Left lung (tissue), 10 donors: ENCODE measurements around the gene ALDH3A1. TPM values are rescaled to one million over a fixed set of nuclear protein-coding genes. Genes with fewer than 3 reads are reported as not detected.
A peak's percentile ranks its signal among the peaks of the same experiment; 100 is the strongest.

ENCODE experiments used
- ATAC-seq: fragments of 200-7000 bp; cut with Tn5 transposase; one replicate; pipeline ENCODE4 v1.9.1; 2020; ENCODE audit warnings: moderate library complexity
- DNase-seq, 4 donors: peaks; one replicate each; pipeline ENCODE4 v3.0.0-alpha.2; 2013 to 2020
- H3K27ac ChIP-seq, 2 donors: fragments of 200-600 bp; sonication (generic) in 1 of 2; one replicate each; pipeline versions ENCODE4 v1.5.0 to v1.8.0; 2020 to 2021
- H3K27me3 ChIP-seq, 2 donors: fragments of 200-600 bp; sonication (generic) in 1 of 2; one replicate each; pipeline versions ENCODE4 v1.5.0 to v1.8.0; 2020 to 2021
- H3K36me3 ChIP-seq, 2 donors: fragments of 200-600 bp; sonication (generic) in 1 of 2; one replicate each; pipeline versions ENCODE4 v1.5.0 to v1.8.0; 2020 to 2021
- H3K4me1 ChIP-seq, 2 donors: fragments of 200-600 bp; one replicate each; pipeline ENCODE4 v1.8.0; 2021
- H3K4me3 ChIP-seq, 2 donors: fragments of 200-600 bp; sonication (generic) in 1 of 2; one replicate each; pipeline versions ENCODE4 v1.5.0 to v1.8.0; 2020 to 2021; ENCODE audit warnings: mild to moderate bottlenecking in 1 of 2
- H3K9me3 ChIP-seq, 2 donors: fragments of 200-600 bp; sonication (generic) in 1 of 2; one replicate each; pipeline versions ENCODE4 v1.5.0 to v1.8.0; 2020 to 2021
- intact Hi-C, 2 donors: fragments of 100-400 bp; cut with DNase I; formaldehyde crosslinking; loops; one replicate each; pipeline versions ENCODE4 v1.11.2 to v1.14.2; 2022
- polyA plus RNA-seq, 6 donors: library from polyadenylated mRNA; unstranded; fragments of 120-200 nt; gene quantifications; one replicate each; pipeline ENCODE4 v1.2.1, GENCODE V29; 2013; ENCODE audit not compliant: insufficient read length in 6 of 6
- total RNA-seq, 2 donors: library from RNA; stranded (reverse); fragmentation: NEBNext Ultra II Directional; extraction: Animal tissue kit (Norgen Biotek cat#: 25700); gene quantifications; one replicate each; pipeline ENCODE4 v1.2.1, GENCODE V29; 2021
- TF ChIP-seq, protein P1 (sequence below), 2 donors: fragments of 200-600 bp; sonication (generic) in 1 of 2; IDR thresholded peaks; one replicate each; pipeline versions ENCODE4 v1.5.0 to v1.8.0; 2021; ENCODE audit warnings: antibody characterized with exemption in 2 of 2
- donor health status: DM: no; HTN: yes; CAD: no.
- donor health status: DM: no; HTN: no; CAD: no.

The ALDH3A1 gene
- total and polyA plus RNA-seq, 8 donors = 0.41 to 4.7 (median 0.68) TPM

DNA sequence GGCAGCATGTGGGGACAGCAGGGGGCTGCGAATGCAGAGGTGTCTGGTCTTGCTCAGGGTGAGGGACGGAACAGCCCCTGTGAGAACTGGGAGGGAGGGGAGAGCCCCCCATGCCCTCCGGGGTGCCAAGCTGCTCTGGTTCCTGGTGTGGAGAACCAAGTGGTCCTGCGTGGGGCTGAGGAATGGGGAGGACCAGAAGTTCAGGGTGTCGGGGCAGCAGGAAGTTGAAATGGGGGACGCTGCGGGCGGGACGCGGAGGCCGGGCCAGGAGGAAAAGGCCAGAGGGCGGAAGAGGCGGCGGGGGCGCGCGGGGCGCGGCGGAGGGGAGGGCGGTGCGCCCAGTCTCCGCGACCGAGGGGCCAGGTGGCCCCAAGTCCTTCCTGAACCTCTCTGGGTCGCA is 3.6 kb downstream of the ALDH3A1 start:
- Histone ChIP-seq H3K4me1 (peaks cover 0 to 18% of the 10 kb centered on the region in 2 donors), H3K4me3 (peak overlapping the region; percentile 42 to 46), H3K27ac (no peak overlapping the region), H3K27me3 (no peaks in the 10 kb centered on the region), H3K9me3 (no peaks in the 10 kb centered on the region), H3K36me3 (no peaks in the 10 kb centered on the region)
- intact Hi-C loops = no loop called here
- ATAC-seq (peak; percentile 32), DNase-seq (peak in 1 of 4 donors; percentile 50)
- TF ChIP-seq, protein P1, sequence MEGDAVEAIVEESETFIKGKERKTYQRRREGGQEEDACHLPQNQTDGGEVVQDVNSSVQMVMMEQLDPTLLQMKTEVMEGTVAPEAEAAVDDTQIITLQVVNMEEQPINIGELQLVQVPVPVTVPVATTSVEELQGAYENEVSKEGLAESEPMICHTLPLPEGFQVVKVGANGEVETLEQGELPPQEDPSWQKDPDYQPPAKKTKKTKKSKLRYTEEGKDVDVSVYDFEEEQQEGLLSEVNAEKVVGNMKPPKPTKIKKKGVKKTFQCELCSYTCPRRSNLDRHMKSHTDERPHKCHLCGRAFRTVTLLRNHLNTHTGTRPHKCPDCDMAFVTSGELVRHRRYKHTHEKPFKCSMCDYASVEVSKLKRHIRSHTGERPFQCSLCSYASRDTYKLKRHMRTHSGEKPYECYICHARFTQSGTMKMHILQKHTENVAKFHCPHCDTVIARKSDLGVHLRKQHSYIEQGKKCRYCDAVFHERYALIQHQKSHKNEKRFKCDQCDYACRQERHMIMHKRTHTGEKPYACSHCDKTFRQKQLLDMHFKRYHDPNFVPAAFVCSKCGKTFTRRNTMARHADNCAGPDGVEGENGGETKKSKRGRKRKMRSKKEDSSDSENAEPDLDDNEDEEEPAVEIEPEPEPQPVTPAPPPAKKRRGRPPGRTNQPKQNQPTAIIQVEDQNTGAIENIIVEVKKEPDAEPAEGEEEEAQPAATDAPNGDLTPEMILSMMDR (IDR thresholded peaks at IDR 0.05) = no peak

DNA sequence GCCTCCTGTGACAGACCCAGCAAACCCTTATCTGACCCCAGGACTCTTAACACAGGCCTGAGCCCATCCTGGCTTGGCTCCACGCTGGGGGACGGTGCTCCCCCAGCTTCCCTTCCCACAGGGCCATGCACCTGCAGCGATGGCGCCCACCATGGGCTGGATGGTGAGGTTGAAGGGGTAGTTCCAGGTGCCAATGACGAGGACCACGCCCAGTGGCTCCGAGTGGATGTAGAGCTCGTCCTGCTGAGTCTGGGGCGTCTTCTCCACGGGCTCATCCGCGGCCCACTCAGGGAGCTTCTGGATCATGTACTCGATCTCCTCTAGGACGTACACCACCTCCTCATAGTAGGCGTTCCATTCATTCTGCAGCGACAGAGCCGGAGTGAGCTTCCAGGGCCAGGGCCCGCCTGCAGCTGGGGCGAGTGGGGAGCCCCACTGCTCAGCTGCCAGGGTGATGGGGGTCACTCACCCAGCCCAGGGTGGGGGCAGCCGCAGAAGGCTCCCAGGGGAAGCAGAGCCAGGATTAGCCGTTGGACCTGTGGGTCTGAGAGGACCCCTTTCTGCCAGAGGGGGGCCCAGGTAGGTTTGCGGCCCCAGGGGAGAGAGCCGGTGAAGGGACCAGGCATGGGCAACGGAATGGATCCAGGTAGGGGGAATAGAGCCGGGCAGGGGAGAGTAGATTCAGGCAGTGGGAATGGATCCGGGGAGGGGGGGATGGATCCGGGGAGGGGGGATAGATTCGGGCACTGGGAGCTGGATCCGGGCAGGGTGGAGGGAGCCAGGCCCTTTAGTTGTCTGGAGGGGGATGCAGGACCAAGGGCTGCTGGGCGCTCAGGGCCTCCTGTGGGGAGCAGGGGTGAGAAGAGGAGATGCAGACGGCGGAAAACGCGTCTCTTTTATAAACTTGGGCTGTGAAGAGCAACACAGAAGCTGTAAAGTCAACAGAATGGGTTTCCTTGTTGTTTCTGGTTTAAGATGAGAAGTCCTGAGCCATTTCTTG is 4.7 kb downstream of the ALDH3A1 start:
- Histone ChIP-seq H3K36me3 (no peaks in the 10 kb centered on the region), H3K27ac (no peak overlapping the region), H3K4me3 (no peak overlapping the region), H3K27me3 (no peaks in the 10 kb centered on the region), H3K9me3 (no peaks in the 10 kb centered on the region), H3K4me1 (peaks cover 0 to 18% of the 10 kb centered on the region in 2 donors)
- intact Hi-C loops = no loop called here
- TF ChIP-seq, protein P1 (IDR thresholded peaks at IDR 0.05) = no peak
- no peak for DNase-seq
- ATAC-seq = no peak

DNA sequence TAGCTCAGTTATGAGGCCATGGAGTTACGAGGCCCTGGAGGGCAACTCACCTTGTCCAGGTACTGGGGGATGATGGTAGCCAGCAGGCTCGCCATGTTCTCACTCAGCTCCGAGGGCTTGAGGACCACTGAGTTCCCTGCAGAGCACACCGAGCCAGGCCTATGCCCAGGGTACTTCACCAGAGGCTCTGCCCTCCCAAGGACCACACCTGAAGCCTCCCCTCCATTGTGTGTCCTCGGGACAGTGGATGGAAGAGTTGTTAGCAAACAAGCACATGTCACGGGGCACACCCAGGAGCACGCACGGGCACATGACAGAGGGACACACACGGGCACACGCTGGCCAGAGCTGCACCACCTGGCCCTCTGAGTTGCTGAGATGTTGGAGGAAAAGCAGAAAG is 5.6 kb downstream of the ALDH3A1 start:
- intact Hi-C loops = no loop called here
- Histone ChIP-seq H3K27ac (no peak overlapping the region), H3K9me3 (no peaks in the 10 kb centered on the region), H3K36me3 (no peaks in the 10 kb centered on the region), H3K27me3 (no peaks in the 10 kb centered on the region), H3K4me1 (peaks cover 0 to 15% of the 10 kb centered on the region in 2 donors), H3K4me3 (no peak overlapping the region)
- DNase-seq (no peak), ATAC-seq (no peak)
- TF ChIP-seq, protein P1 (IDR thresholded peaks at IDR 0.05) = no peak

DNA sequence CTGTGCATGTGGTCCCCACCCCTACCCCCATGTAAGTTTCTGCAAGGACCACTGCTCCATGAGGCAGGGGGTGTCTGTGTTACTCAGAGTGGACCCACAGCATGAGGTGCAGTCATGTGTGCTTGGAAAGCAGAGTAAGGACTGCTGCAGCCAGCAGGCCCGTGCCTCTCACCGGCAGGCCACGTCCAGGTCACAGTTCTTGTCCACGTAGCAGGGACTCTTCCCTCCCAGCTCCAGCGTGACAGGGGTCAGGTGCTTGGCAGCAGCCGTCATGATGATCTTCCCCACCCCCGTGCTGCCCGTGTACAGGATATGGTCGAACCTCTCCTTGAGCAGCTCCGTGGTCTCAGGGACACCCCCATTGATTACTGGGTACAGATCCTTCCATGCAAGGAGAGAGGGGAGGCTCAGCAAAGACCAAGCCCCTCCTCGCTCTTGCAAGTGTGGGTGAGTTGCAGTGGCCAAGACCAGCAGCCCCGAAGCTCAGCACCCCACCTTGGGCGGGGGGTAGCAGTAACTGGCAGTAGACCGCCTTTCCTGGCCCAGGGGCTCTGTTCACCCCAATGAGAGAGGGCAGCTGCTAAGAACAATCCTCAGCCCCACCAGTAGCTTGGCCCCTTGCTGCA is 6.2 kb downstream of the ALDH3A1 start:
- no peaks in the 10 kb centered on the region for H3K27me3 ChIP-seq
- ATAC-seq (no peak), DNase-seq (no peak)
- H3K4me3 ChIP-seq = no peak overlapping the region
- H3K36me3 ChIP-seq = no peaks in the 10 kb centered on the region
- no peak overlapping the region for H3K27ac ChIP-seq
- H3K4me1 ChIP-seq = peaks cover 0 to 15% of the 10 kb centered on the region in 2 donors
- TF ChIP-seq, protein P1 (IDR thresholded peaks at IDR 0.05) = no peak
- no peaks in the 10 kb centered on the region for H3K9me3 ChIP-seq
- intact Hi-C loops = no loop called here

DNA sequence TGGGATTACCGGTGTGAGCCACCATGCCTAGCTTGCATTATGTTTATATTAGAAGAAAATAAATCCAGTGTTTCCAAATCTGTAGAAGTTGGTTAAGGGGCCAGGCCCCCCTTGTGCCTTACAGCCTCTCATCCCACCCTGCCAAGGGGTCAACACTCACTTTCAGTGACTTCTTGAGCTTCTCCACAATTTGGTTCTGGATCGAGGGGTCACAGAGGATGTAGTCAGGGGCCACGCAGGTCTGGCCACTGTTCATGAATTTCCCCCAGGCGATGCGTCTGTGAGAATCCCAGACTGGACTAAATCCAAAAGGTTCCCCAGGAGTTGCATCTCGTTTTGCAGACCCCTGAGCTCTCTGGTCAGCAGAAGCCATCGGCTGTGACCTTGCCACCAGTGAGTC is 7.2 kb downstream of the ALDH3A1 start:
- H3K27me3 ChIP-seq = no peaks in the 10 kb centered on the region
- no peak for ATAC-seq
- H3K9me3 ChIP-seq = no peaks in the 10 kb centered on the region
- intact Hi-C loops = no loop called here
- H3K36me3 ChIP-seq = no peaks in the 10 kb centered on the region
- TF ChIP-seq, protein P1 (IDR thresholded peaks at IDR 0.05) = no peak
- DNase-seq = no peak
- no peak overlapping the region for H3K4me3 ChIP-seq
- H3K27ac ChIP-seq = no peak overlapping the region
- H3K4me1 ChIP-seq = peaks cover 0 to 15% of the 10 kb centered on the region in 2 donors
